Ascending aorta (tissue), 2 donors: ENCODE data around the gene STX18. TPM values are rescaled to one million over a fixed set of nuclear protein-coding genes. Genes with fewer than 3 reads are reported as not detected.

Source experiments
- DNase-seq, 2 donors: peaks; one replicate each; pipeline ENCODE4 v3.0.0-alpha.2; 2019; ENCODE audit warnings: low spot score in 2 of 2
- H3K27ac ChIP-seq, 2 donors: fragments of 200-600 bp; sonication (generic); one replicate each; pipeline ENCODE4 v1.5.1; 2016 to 2017; ENCODE audit warnings: mild to moderate bottlenecking in 1 of 2
- H3K27me3 ChIP-seq: fragments of 200-600 bp; sonication (generic); one replicate; pipeline ENCODE4 v1.5.1; 2017
- H3K36me3 ChIP-seq, 2 donors: fragments of 200-600 bp; sonication (generic); one replicate each; pipeline ENCODE4 v1.5.1; 2016
- H3K4me1 ChIP-seq, 2 donors: fragments of 200-600 bp; sonication (generic); one replicate each; pipeline ENCODE4 v1.5.1; 2016 to 2017; ENCODE audit warnings: mild to moderate bottlenecking in 1 of 2
- H3K4me3 ChIP-seq, 2 donors: fragments of 200-600 bp; sonication (generic); one replicate each; pipeline ENCODE4 v1.5.1; 2016 to 2017; ENCODE audit warnings: mild to moderate bottlenecking in 1 of 2
- H3K9me3 ChIP-seq, 2 donors: fragments of 200-600 bp; sonication (generic); one replicate each; pipeline ENCODE4 v1.5.1; 2016
- CTCF ChIP-seq, 3 experiments: fragments of 200-600 bp in 2 of 3; fragments of 450-650 bp in 1 of 3; sonication (generic) in 2 of 3; IDR thresholded peaks; one replicate each; pipeline ENCODE4 v1.5.1; 2016 to 2019; ENCODE audit warnings: antibody characterized with exemption in 3 of 3, mild to moderate bottlenecking in 1 of 3, moderate library complexity in 1 of 3
- intact Hi-C: fragments of 100-400 bp; cut with DNase I; formaldehyde crosslinking; loops from one replicate; pipeline ENCODE4 v1.15.1; 2023
- total RNA-seq: library from RNA; depleted of rRNA; stranded (reverse); fragments of >200 nt; gene quantifications from one replicate; pipeline ENCODE4 v1.1.0, GENCODE V29; 2016

The STX18 gene
- total RNA-seq, 1 donor from 2014 or later: 28.2 TPM

- intact Hi-C loops: no loop called here
- no peaks in the 10 kb centered on the region for H3K9me3 ChIP-seq
- TF ChIP-seq CTCF (IDR thresholded peaks at IDR 0.05): no peak
- peaks cover 31 to 48% of the 10 kb centered on the region in 2 donors for H3K36me3 ChIP-seq
- no peak overlapping the region for H3K4me3 ChIP-seq
- H3K27me3 ChIP-seq: no peaks in the 10 kb centered on the region
- H3K27ac ChIP-seq: no peak overlapping the region
- DNase-seq: peak in 1 of 2 donors; percentile 48
- no peaks in the 10 kb centered on the region for H3K4me1 ChIP-seq
Observed at GRCh38 chr4:4416981-4417380, 124.9 kb downstream of the STX18 start.

- H3K36me3 ChIP-seq: peaks cover 25 to 41% of the 10 kb centered on the region in 2 donors
- intact Hi-C loops: no loop called here
- no peak for TF ChIP-seq CTCF (IDR thresholded peaks at IDR 0.05)
- no peak overlapping the region for H3K4me3 ChIP-seq
- no peaks in the 10 kb centered on the region for H3K27me3 ChIP-seq
- peak in 1 of 2 donors; percentile 52 for DNase-seq
- H3K27ac ChIP-seq: no peak overlapping the region
- H3K4me1 ChIP-seq: no peaks in the 10 kb centered on the region
- no peaks in the 10 kb centered on the region for H3K9me3 ChIP-seq
Observed at GRCh38 chr4:4415806-4416805, 125.7 kb downstream of the STX18 start.

- Histone ChIP-seq H3K27ac (no peak overlapping the region), H3K9me3 (no peaks in the 10 kb centered on the region), H3K27me3 (no peaks in the 10 kb centered on the region), H3K4me3 (no peak overlapping the region), H3K36me3 (peaks cover 16 to 33% of the 10 kb centered on the region in 2 donors), H3K4me1 (no peaks in the 10 kb centered on the region)
- intact Hi-C loops: no loop called here
- no peak for TF ChIP-seq CTCF (IDR thresholded peaks at IDR 0.05)
- DNase-seq: no peak
Observed at GRCh38 chr4:4415107-4415805, 126.6 kb downstream of the STX18 start.

GRCh38 chr4:4413806-4414205, 128.0 kb downstream of the STX18 start:
- no peak overlapping the region for H3K27ac ChIP-seq
- H3K9me3 ChIP-seq: no peaks in the 10 kb centered on the region
- TF ChIP-seq CTCF (IDR thresholded peaks at IDR 0.05): no peak
- H3K4me3 ChIP-seq: no peak overlapping the region
- H3K27me3 ChIP-seq: no peaks in the 10 kb centered on the region
- H3K36me3 ChIP-seq: peaks cover 3 to 18% of the 10 kb centered on the region in 2 donors
- intact Hi-C loops: no loop called here
- H3K4me1 ChIP-seq: no peaks in the 10 kb centered on the region
- DNase-seq: no peak

- TF ChIP-seq CTCF (IDR thresholded peaks at IDR 0.05): no peak
- Histone ChIP-seq H3K36me3 (peaks cover 3 to 13% of the 10 kb centered on the region in 2 donors), H3K9me3 (no peaks in the 10 kb centered on the region), H3K27ac (no peak overlapping the region), H3K4me3 (no peak overlapping the region), H3K4me1 (no peaks in the 10 kb centered on the region), H3K27me3 (no peaks in the 10 kb centered on the region)
- DNase-seq: no peak
- intact Hi-C loops: no loop called here
Observed at GRCh38 chr4:4413373-4413725, 128.5 kb downstream of the STX18 start.
